ENCODE data around the gene CNTN5.

The CNTN5 gene

DNA sequence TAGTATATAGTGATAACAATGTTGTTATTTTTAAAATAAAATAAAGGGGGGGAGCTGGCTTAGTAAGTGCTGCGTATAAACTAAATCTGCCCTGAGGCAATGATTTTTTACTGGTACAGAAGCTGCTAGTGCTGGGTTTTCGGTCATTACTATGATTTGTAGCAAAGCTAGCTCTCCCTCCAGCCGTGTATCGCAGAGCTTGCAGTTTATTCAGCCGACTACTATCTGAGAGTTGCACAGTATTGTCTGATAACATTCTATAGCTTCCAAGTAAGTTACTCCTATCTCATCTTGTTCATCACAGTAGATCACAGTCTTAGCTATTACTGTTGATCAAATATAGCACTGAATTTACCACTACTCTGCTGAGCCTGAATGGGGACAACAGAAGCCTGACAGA is 860.9 kb downstream of the CNTN5 start:
- H3K4ac ChIP-seq (ENCODE audit: low read depth, low read length): no peak overlapping the region
- H2BK120ac ChIP-seq (ENCODE audit: insufficient read depth, low read length, poor library complexity): no peak overlapping the region
- H3K4me3 ChIP-seq (ENCODE audit: low read depth, low read length): no peak overlapping the region
- WGBS (ENCODE audit: extremely low coverage, insufficient coverage, insufficient read length): no CpG with 5 or more reads among the region's 5 CpGs
- H2AFZ ChIP-seq (ENCODE audit: insufficient read depth, low read length, poor library complexity): no peak overlapping the region
- no peaks in the 10 kb centered on the region for H3K79me2 ChIP-seq (ENCODE audit: control insufficient read depth, insufficient read depth, low read length, poor library complexity)
- H3K14ac ChIP-seq (ENCODE audit: low read length): no peak overlapping the region
- H4K91ac ChIP-seq (ENCODE audit: low read depth, low read length): no peak overlapping the region
- no peaks in the 10 kb centered on the region for H3K27me3 ChIP-seq (ENCODE audit: insufficient read depth, low read length)
- H3K18ac ChIP-seq (ENCODE audit: low read length): no peak overlapping the region
- no peaks in the 10 kb centered on the region for H3K79me1 ChIP-seq (ENCODE audit: low read length)
- no peak overlapping the region for H2AK5ac ChIP-seq (ENCODE audit: low read length)
- H3K4me2 ChIP-seq (ENCODE audit: low read length): no peak overlapping the region
- no peak overlapping the region for H4K8ac ChIP-seq (ENCODE audit: low read depth, low read length)
- H3K27ac ChIP-seq (ENCODE audit: low read depth, low read length): no peak overlapping the region
- DNase-seq: no peak
- H4K12ac ChIP-seq (ENCODE audit: low read depth, low read length): no peak overlapping the region
- H3K23ac ChIP-seq (ENCODE audit: low read length): no peak overlapping the region
- H2BK5ac ChIP-seq (ENCODE audit: low read depth, low read length, poor library complexity): no peak overlapping the region
- H3K36me3 ChIP-seq (ENCODE audit: control insufficient read depth in 1 of 2, insufficient read depth in 2 of 2, low read length in 2 of 2): no peaks in the 10 kb centered on the region
- H3K9ac ChIP-seq (ENCODE audit: low read length): no peak overlapping the region
- H3K9me3 ChIP-seq (ENCODE audit: insufficient read depth, low read depth, low read length): no peaks in the 10 kb centered on the region
- no peaks in the 10 kb centered on the region for H3K4me1 ChIP-seq (ENCODE audit: control insufficient read depth in 1 of 2, insufficient read depth in 2 of 2, low read length in 2 of 2)
- H2BK12ac ChIP-seq (ENCODE audit: low read length): no peak overlapping the region

DNA sequence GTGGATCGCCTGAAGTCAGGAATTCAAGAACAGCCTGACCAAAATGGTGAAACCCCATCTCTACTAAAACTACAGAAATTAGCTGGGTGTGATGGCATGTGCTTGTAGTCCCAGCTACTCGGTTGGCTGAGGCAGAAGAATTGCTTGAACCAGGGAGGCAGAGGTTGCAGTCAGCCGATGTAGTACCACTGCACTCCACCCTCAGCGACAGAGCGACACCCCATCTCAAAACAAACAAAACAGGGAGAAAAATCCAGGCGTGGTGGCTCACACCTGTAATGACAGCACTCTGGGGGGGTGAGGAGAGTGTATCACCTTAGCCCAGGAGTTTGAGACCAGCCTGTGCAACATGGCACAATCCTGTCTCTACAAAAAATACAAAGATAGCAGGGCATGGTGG is 864.0 kb downstream of the CNTN5 start:
- Histone ChIP-seq H3K14ac (ENCODE audit: low read length) (no peak overlapping the region), H3K4me2 (ENCODE audit: low read length) (no peak overlapping the region), H2BK12ac (ENCODE audit: low read length) (no peak overlapping the region), H4K12ac (ENCODE audit: low read depth, low read length) (no peak overlapping the region), H3K4me1 (ENCODE audit: control insufficient read depth in 1 of 2, insufficient read depth in 2 of 2, low read length in 2 of 2) (no peaks in the 10 kb centered on the region), H4K91ac (ENCODE audit: low read depth, low read length) (no peak overlapping the region), H3K79me1 (ENCODE audit: low read length) (no peaks in the 10 kb centered on the region), H3K79me2 (ENCODE audit: control insufficient read depth, insufficient read depth, low read length, poor library complexity) (no peaks in the 10 kb centered on the region), H2BK120ac (ENCODE audit: insufficient read depth, low read length, poor library complexity) (no peak overlapping the region), H3K36me3 (ENCODE audit: control insufficient read depth in 1 of 2, insufficient read depth in 2 of 2, low read length in 2 of 2) (no peaks in the 10 kb centered on the region), H4K8ac (ENCODE audit: low read depth, low read length) (no peak overlapping the region), H3K23ac (ENCODE audit: low read length) (no peak overlapping the region), H2BK5ac (ENCODE audit: low read depth, low read length, poor library complexity) (no peak overlapping the region), H2AK5ac (ENCODE audit: low read length) (no peak overlapping the region), H3K4me3 (ENCODE audit: low read depth, low read length) (no peak overlapping the region), H2AFZ (ENCODE audit: insufficient read depth, low read length, poor library complexity) (no peak overlapping the region), H3K27ac (ENCODE audit: low read depth, low read length) (no peak overlapping the region), H3K9me3 (ENCODE audit: insufficient read depth, low read depth, low read length) (no peaks in the 10 kb centered on the region), H3K27me3 (ENCODE audit: insufficient read depth, low read length) (no peaks in the 10 kb centered on the region), H3K9ac (ENCODE audit: low read length) (no peak overlapping the region), H3K4ac (ENCODE audit: low read depth, low read length) (no peak overlapping the region), H3K18ac (ENCODE audit: low read length) (no peak overlapping the region)
- DNase-seq: no peak
- WGBS (ENCODE audit: extremely low coverage, insufficient coverage, insufficient read length): no CpG with 5 or more reads among the region's 6 CpGs

DNA sequence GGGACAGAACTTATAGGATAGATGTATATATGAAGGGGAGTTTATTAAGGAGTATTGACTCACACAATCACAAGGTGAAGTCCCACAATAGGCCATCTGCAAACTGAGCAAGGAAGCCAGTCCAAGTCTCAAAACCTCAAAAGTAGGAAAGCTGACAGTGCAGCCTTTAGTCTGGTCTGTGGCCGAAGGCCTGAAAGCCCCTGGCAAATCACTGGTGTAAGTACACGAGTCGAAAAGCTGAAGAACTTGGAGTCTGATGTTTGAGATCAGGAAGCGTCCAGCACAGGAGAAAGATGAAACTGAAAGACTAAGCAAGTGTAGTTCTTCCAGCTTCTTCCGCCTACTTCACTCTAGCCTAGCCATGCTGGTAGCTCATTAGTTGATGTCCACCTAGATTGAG is 866.7 kb downstream of the CNTN5 start:
- Histone ChIP-seq H3K79me1 (ENCODE audit: low read length) (no peaks in the 10 kb centered on the region), H4K91ac (ENCODE audit: low read depth, low read length) (no peak overlapping the region), H3K36me3 (ENCODE audit: control insufficient read depth in 1 of 2, insufficient read depth in 2 of 2, low read length in 2 of 2) (no peaks in the 10 kb centered on the region), H3K4me1 (ENCODE audit: control insufficient read depth in 1 of 2, insufficient read depth in 2 of 2, low read length in 2 of 2) (no peaks in the 10 kb centered on the region), H3K4me3 (ENCODE audit: low read depth, low read length) (no peak overlapping the region), H3K23ac (ENCODE audit: low read length) (no peak overlapping the region), H2BK5ac (ENCODE audit: low read depth, low read length, poor library complexity) (no peak overlapping the region), H3K9ac (ENCODE audit: low read length) (no peak overlapping the region), H2AK5ac (ENCODE audit: low read length) (no peak overlapping the region), H2AFZ (ENCODE audit: insufficient read depth, low read length, poor library complexity) (no peak overlapping the region), H4K8ac (ENCODE audit: low read depth, low read length) (no peak overlapping the region), H2BK12ac (ENCODE audit: low read length) (no peak overlapping the region), H3K4me2 (ENCODE audit: low read length) (no peak overlapping the region), H3K27ac (ENCODE audit: low read depth, low read length) (no peak overlapping the region), H3K79me2 (ENCODE audit: control insufficient read depth, insufficient read depth, low read length, poor library complexity) (no peaks in the 10 kb centered on the region), H3K4ac (ENCODE audit: low read depth, low read length) (no peak overlapping the region), H4K12ac (ENCODE audit: low read depth, low read length) (no peak overlapping the region), H3K14ac (ENCODE audit: low read length) (no peak overlapping the region), H3K18ac (ENCODE audit: low read length) (no peak overlapping the region), H3K9me3 (ENCODE audit: insufficient read depth, low read depth, low read length) (no peaks in the 10 kb centered on the region), H3K27me3 (ENCODE audit: insufficient read depth, low read length) (no peaks in the 10 kb centered on the region), H2BK120ac (ENCODE audit: insufficient read depth, low read length, poor library complexity) (no peak overlapping the region)
- DNase-seq: no peak
- no CpG with 5 or more reads among the region's 5 CpGs for WGBS (ENCODE audit: extremely low coverage, insufficient coverage, insufficient read length)

DNA sequence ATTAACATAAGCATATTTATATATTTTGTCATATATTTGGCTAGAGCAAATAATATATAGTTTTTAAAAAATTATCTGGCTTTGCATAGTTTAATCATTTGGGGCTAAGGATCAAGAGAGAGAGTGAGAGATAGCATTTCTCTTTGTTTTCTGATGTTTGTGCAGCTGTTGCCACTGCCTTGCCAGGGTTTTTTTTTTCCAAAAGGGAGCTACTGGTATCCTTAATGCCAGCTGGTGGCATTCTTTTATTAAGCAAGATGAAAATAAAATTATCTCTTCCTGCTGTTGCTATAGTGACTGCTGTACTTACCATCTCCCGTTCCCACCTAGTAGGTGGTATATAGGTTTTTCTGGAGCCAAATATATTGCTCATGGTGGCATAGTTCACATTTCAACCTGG is 873.1 kb downstream of the CNTN5 start:
- WGBS (ENCODE audit: extremely low coverage, insufficient coverage, insufficient read length): no CpG with 5 or more reads among the region's 1 CpG
- H2AK5ac ChIP-seq (ENCODE audit: low read length): no peak overlapping the region

More for the DNA sequence above, 873.1 kb downstream of the CNTN5 start:
- H2BK120ac ChIP-seq (ENCODE audit: insufficient read depth, low read length, poor library complexity): no peak overlapping the region
- H3K27me3 ChIP-seq (ENCODE audit: insufficient read depth, low read length): no peaks in the 10 kb centered on the region
- H3K14ac ChIP-seq (ENCODE audit: low read length): no peak overlapping the region
- no peak overlapping the region for H4K12ac ChIP-seq (ENCODE audit: low read depth, low read length)
- H3K79me1 ChIP-seq (ENCODE audit: low read length): no peaks in the 10 kb centered on the region
- no peak overlapping the region for H3K23ac ChIP-seq (ENCODE audit: low read length)
- H3K4me3 ChIP-seq (ENCODE audit: low read depth, low read length): no peak overlapping the region
- H3K18ac ChIP-seq (ENCODE audit: low read length): no peak overlapping the region
- no peak overlapping the region for H3K27ac ChIP-seq (ENCODE audit: low read depth, low read length)
- no peak for DNase-seq
- H2BK12ac ChIP-seq (ENCODE audit: low read length): no peak overlapping the region
- H3K79me2 ChIP-seq (ENCODE audit: control insufficient read depth, insufficient read depth, low read length, poor library complexity): no peaks in the 10 kb centered on the region
- no peaks in the 10 kb centered on the region for H3K36me3 ChIP-seq (ENCODE audit: control insufficient read depth in 1 of 2, insufficient read depth in 2 of 2, low read length in 2 of 2)
- no peak overlapping the region for H4K8ac ChIP-seq (ENCODE audit: low read depth, low read length)
- H3K4me2 ChIP-seq (ENCODE audit: low read length): no peak overlapping the region
- H3K4ac ChIP-seq (ENCODE audit: low read depth, low read length): no peak overlapping the region
- no peaks in the 10 kb centered on the region for H3K9me3 ChIP-seq (ENCODE audit: insufficient read depth, low read depth, low read length)
- H3K4me1 ChIP-seq (ENCODE audit: control insufficient read depth in 1 of 2, insufficient read depth in 2 of 2, low read length in 2 of 2): no peaks in the 10 kb centered on the region
- H3K9ac ChIP-seq (ENCODE audit: low read length): no peak overlapping the region
- H2AFZ ChIP-seq (ENCODE audit: insufficient read depth, low read length, poor library complexity): no peak overlapping the region
- no peak overlapping the region for H4K91ac ChIP-seq (ENCODE audit: low read depth, low read length)
- no peak overlapping the region for H2BK5ac ChIP-seq (ENCODE audit: low read depth, low read length, poor library complexity)
